ENCODE measurements around the gene THOC2. TPM values are rescaled to one million over a fixed set of nuclear protein-coding genes. Genes with fewer than 3 reads are reported as not detected.
"Not testable (repeated sequence)": the region's sequence is repeated elsewhere in the genome, so short reads cannot be mapped to it uniquely, and the experiment has no call there.

THOC2 gene
- 35.8 TPM for total RNA-seq

GRCh38 chrX:123732670-123733363 is at the start of gene THOC2:
THOC2 (minus strand) TSS chrX:123733052; CDS start chrX:123733022, 30 bp downstream.
- DNase-seq (ENCODE audit: low read depth in 2 of 3, low spot score in 2 of 3), result peak; percentile 39 to 87 (median 81)

- DNase-seq (ENCODE audit: low read depth in 2 of 3, low spot score in 2 of 3), result not testable (repeated sequence)
Measured at GRCh38 chrX:123781786-123782185, 48.9 kb upstream of the THOC2 start.

- no peak for DNase-seq (ENCODE audit: low read depth in 2 of 3, low spot score in 2 of 3)
Measured at GRCh38 chrX:123779908-123780396, 47.1 kb upstream of the THOC2 start.

- no peak for DNase-seq (ENCODE audit: low read depth in 2 of 3, low spot score in 2 of 3)
Measured at GRCh38 chrX:123773258-123773988, 40.6 kb upstream of the THOC2 start.

GRCh38 chrX:123771449-123772064 is 38.7 kb upstream of the THOC2 start:
- no peak for DNase-seq (ENCODE audit: low read depth in 2 of 3, low spot score in 2 of 3)

GRCh38 chrX:123764967-123765871 is 32.4 kb upstream of the THOC2 start:
- DNase-seq (ENCODE audit: low read depth in 2 of 3, low spot score in 2 of 3), result peak; percentile 4 to 52 (median 42)

GRCh38 chrX:123759849-123760248 is 27.0 kb upstream of the THOC2 start:
- not testable (repeated sequence) for DNase-seq (ENCODE audit: low read depth in 2 of 3, low spot score in 2 of 3)

GRCh38 chrX:123757794-123758193 is 24.9 kb upstream of the THOC2 start:
- DNase-seq (ENCODE audit: low read depth in 2 of 3, low spot score in 2 of 3), result not testable (repeated sequence)

- DNase-seq (ENCODE audit: low read depth in 2 of 3, low spot score in 2 of 3), result no peak
Measured at GRCh38 chrX:123756320-123756719, 23.5 kb upstream of the THOC2 start.

GRCh38 chrX:123755107-123755506 is 22.3 kb upstream of the THOC2 start:
- DNase-seq (ENCODE audit: low read depth in 2 of 3, low spot score in 2 of 3), result no peak

- DNase-seq (ENCODE audit: low read depth in 2 of 3, low spot score in 2 of 3), result no peak
Measured at GRCh38 chrX:123753656-123754350, 21.0 kb upstream of the THOC2 start.

- no peak for DNase-seq (ENCODE audit: low read depth in 2 of 3, low spot score in 2 of 3)
Measured at GRCh38 chrX:123749643-123750042, 16.8 kb upstream of the THOC2 start.

GRCh38 chrX:123745511-123745910 is 12.7 kb upstream of the THOC2 start:
- no peak for DNase-seq (ENCODE audit: low read depth in 2 of 3, low spot score in 2 of 3)

GRCh38 chrX:123743312-123743711 is 10.5 kb upstream of the THOC2 start:
- DNase-seq (ENCODE audit: low read depth in 2 of 3, low spot score in 2 of 3), result no peak

GRCh38 chrX:123742440-123742839 is 9.6 kb upstream of the THOC2 start:
- DNase-seq (ENCODE audit: low read depth in 2 of 3, low spot score in 2 of 3), result no peak

- no peak for DNase-seq (ENCODE audit: low read depth in 2 of 3, low spot score in 2 of 3)
Measured at GRCh38 chrX:123740536-123740935, 7.7 kb upstream of the THOC2 start.

- DNase-seq (ENCODE audit: low read depth in 2 of 3, low spot score in 2 of 3), result peak in 1 of 3 donors; percentile 31
Measured at GRCh38 chrX:123740006-123740405, 7.2 kb upstream of the THOC2 start.

- DNase-seq (ENCODE audit: low read depth in 2 of 3, low spot score in 2 of 3), result no peak
Measured at GRCh38 chrX:123739474-123739873, 6.6 kb upstream of the THOC2 start.

- DNase-seq (ENCODE audit: low read depth in 2 of 3, low spot score in 2 of 3), result peak in 1 of 3 donors; percentile 65
Measured at GRCh38 chrX:123738378-123738940, 5.6 kb upstream of the THOC2 start.

Data from hematopoietic multipotent progenitor cell (in vitro differentiated cells).